Fibroblast of skin of scalp (primary cell): ENCODE measurements around the gene TIAM1.

Source experiments
- DNase-seq: peaks from one replicate; pipeline ENCODE4 v3.0.0-alpha.2; 2013

The TIAM1 gene

DNA sequence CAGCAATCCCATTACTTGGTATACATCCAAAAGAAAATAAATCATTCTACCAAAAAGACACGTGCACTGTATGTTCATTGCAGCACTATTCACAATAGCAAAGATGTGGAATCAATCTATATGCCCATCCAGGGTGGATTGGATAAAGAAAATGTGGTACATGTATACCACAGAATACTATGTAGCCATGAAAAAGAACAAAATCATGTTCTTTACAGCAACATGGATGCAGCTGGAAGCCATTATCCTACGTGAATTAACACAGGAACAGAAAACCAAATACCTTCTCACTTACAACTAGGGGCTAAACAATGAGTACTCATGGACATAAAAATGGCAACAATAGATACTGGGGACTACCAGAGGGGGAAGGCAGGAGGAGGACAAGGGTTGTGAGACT, 147.3 kb downstream of the TIAM1 start:
- DNase-seq, result no peak

DNA sequence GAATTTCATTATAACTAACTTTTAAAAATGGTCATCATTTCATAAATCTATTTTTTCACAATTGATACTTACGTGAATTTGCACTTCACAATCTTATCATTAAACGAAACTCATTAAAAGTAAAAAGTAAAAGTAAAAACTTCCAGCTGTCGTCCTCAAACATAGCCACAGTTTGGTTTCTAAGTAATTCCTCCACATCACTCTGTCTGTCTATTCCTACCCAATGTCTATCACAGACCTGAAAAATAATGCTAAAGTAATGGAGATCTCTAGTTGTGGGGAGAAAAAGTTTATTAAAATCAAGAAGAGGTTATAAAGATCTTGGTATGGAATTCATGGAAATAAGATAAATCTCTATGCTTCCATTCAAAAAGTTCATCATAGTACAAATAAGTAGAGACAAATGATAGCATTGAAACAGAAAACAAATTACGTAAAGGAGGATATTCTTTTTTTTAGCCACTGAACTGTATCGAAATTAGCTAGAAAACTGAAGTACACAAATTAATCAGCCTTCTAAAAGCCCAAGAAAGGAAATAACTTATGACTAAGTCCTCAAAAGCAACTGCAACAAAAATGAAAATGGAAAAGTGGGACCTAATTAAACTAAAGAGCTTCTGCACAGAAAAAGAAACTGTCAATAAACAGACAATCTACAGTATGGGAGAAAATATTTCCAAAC, 148.6 kb downstream of the TIAM1 start:
- no peak for DNase-seq

DNA sequence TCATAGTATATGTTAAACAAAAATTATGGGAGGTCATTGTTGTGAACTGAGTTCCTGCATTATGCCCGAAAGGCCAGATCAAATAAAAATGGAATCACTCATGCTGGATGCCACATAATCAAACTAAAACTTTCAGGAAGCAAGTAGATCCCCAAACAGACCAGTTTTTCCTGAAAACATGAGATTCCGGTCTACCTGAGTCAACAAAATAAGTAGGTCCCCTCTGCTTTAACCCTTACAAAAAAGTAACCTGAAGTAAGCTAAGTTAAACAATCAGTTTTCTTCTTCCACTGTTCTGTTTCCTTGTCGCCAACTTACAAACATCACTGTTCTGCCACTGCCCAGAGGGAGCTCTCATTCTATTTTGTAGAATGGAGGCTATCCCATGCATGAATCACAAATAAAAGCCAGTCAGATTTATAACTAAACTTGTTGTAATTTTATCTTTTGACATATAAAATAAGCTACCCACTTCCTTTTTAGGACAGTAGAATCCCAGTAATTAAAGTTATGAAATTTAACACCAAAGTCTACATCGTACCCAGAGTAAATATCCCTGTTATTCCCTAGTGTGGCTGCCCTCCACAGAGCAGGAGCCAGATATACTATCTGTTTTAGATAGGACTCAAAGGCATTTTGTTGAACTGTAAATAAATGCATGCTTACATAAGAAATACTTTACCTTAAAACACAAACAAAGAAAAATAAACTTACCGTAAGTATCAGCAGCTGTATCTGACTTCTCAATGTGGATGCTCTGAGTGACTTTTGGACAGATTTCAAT, 149.4 kb downstream of the TIAM1 start:
- DNase-seq, result no peak

DNA sequence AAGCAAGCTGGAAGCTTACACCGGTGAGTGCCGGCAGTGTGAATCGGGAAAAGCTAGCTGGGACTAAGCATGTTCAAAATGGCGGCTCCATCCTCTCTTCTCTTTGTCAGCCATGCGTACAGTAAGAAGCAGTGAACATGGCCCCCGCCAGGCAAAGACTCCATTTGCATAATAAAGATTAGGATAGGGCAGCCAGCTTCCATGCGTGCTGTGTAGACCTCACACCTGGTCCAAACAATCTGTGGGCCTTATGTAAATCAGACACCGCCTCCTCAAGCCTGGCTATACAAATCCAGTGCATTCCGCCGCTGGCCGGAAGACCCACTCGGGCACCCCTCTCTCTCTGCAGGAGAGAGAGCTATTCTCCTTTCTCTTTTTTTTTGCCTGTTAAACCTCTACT, 150.3 kb downstream of the TIAM1 start:
- DNase-seq, result no peak

DNA sequence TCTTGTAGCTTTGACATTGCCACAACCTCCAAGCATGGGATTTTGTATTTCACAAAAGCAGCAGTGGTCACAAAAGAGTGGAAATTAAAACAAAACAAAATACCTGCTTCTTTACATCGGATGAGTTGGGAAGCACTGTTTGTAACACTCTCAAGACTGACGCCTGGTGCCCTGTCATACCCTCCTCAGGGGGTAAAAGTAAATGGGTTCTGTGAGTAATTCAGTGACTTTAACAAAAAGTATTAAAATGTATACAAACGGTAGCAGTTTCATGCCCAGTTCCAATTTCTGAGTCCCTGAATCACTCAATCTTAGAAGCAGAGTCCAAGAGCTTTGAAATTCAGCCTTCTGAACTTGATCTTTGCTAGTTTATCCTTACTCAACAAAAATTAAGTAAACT, 152.5 kb downstream of the TIAM1 start:
- DNase-seq, result no peak

DNA sequence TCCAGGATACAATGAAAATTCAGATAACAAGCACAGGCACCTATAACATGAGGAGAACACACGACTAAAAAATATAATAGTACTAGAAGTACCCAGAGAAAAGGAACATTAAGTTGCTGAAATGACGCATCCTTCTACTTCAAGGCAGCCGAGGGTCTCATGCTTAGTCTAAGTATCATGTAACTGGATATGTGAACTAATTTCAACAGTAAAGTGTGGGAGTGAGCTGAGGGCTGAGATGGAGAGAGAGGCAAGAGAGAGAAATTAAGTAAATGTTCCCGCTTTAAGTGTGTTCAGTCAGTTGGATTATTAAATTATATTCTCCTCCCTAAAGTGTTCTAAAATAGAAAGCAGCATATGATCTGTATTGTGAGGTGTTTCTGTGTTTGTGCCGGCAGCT, 153.5 kb downstream of the TIAM1 start:
- no peak for DNase-seq

DNA sequence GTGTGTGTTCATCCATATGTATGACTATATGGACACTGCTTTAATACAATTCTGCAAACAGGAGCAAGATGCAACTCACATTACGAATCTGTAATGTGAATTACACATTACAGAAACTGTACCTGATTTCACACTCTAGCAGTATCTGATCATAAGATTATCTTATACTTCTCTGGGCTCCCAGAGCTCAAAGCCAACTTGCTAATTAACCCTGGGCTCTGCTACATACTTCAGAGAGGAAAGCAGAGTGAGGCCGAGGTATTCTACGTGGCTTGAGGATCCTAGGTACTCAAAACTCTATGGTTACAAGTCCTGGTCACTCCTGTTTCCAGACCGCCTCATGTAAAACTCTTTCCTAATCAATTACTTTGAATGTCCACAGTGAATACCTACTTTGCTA, 156.6 kb downstream of the TIAM1 start:
- no peak for DNase-seq

DNA sequence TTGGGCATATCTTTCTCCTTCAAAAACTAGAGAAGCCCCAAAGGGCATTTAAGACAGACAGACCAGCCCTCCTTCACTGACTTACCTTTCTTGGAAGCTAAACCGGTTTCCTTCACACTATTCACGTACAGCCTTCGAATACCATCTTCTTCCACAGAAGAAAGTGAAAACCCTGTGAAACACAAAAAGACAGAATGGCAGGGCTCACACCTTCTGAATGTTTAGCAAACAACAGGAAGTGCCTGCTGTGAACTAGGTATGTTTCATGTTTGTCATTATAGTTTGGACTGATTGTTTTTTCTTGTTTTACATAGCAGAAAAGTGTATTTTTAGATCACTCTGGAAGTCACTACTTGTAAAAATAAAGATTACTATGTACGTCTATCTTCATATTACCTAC, 157.1 kb downstream of the TIAM1 start:
- DNase-seq, result no peak

DNA sequence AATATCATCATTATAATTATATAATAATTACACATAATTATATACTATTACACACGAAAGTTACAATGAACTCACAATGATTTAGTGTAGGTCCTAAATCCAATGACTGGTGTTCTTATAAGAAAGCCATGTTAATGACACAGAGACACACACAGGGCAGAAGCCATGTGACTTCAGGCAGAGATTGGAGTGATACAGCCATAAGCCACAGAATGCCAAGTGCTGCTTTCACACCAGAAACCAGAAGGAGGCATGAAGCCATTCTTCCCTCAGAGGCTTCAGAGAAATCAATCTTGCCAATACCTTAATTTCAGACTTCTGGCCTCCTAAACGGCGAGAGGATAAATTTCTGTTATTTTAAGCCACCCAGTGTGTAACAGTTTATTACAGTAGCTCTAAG, 158.4 kb downstream of the TIAM1 start:
- DNase-seq, result no peak

DNA sequence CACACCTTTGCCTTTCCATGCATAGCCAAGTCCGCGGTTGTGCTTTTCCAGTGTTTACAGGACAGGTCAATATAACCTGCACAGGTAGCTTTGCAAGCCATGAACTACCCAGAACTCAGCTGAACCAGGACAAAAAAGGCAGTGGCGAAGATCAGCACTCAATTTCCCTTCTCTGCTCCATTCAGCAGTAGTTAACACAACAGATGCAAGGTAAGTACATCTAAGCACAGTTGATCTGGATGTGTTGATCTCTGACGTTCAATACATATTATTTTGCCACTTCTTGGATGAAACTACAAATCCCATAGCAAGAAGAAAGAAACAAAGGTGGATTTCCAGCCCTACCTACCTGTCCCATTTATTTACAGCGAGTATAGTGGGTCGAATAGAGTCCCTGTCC, 159.2 kb downstream of the TIAM1 start:
- no peak for DNase-seq

DNA sequence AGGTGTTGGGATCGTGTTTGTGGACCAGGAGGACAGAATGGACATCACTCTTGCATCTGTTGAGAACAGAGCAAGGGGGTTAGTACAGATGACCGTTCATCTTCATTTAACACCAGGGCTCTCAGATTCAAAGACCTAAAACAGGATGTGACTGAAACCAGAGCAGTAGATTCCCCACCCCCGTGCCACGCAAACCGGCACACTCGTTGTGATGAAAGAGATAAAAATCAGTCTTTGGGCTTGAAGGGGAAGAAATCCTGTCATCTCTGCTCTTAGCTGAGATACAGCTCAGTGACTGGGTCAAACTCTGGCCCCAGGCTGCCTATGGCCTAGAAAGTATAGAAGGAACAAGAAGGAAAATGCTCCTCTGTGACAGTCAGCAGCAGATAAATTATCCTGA, 159.6 kb downstream of the TIAM1 start:
- DNase-seq, result no peak

DNA sequence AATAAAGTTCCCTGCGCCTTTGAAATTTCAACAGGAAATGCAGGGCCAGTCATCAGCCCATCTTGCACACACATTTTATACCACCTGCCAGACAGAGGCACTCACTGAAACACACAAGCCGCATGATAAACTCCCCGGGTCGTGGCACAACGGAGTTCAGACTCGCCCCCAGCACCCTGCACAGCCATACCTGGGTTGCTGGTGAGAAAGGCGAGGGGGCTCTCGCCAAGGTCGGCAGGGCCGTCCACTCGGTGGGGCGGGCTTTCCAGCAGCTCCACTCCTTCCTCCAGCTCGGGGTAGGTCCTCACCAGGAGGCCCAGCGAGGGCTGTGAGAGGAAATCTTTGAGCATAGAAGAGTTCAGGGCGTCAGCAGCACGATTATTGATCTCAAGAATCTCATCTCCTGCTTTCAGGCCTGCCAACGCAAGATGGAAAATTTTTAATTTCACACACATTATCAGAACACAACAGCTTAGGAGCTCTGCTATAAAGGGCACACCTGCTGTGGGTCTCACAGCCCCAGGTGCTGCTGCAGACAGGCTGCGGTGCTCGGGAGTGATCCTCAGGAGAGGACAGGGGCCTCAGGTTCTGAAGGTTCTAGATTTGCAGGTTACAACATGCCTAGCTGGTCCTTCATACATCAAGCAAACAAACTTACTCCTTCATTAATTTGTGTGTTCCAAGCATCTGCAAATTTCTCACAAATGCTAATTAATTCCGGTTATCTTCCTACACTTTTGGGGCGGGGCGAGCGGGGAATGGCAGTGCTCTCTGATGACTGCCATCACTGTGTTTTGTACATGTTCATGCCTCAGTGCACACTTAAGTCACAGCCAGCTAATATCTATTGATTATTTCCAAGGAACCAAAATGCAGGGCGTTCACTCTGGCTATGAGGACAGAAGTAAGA, 161.6 kb downstream of the TIAM1 start:
- no peak for DNase-seq

DNA sequence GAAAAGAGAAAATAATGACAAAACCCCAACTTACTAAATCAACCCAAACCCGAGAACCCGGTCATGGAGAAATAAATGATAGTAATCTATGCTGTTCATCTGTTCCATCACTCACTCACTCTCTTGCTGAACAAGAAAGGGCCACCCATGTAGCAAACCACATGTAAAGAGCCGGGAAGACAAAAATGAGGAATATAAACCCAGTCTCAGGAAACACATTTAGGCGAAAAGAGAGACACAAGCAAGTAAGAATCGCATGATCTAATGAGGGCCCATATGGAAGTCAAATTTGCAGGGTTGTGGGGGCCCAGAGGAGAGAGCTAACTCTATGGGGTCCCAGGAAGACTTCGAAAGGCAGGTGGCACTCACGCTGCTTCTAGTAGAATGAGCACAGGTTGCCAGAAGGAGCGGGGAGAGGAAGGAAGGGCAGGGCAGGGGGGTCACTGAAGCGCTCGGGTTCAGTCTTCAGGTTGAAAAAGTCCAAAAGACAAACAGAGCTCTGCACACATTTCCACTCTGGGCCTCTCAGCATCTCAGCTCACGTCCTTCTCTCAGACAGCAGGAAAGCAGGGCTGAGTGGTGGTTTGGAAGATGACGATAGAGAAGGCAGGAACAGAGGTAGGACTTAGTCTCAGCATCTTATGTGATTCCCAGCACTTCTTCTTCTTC, 162.8 kb downstream of the TIAM1 start:
- DNase-seq, result no peak

DNA sequence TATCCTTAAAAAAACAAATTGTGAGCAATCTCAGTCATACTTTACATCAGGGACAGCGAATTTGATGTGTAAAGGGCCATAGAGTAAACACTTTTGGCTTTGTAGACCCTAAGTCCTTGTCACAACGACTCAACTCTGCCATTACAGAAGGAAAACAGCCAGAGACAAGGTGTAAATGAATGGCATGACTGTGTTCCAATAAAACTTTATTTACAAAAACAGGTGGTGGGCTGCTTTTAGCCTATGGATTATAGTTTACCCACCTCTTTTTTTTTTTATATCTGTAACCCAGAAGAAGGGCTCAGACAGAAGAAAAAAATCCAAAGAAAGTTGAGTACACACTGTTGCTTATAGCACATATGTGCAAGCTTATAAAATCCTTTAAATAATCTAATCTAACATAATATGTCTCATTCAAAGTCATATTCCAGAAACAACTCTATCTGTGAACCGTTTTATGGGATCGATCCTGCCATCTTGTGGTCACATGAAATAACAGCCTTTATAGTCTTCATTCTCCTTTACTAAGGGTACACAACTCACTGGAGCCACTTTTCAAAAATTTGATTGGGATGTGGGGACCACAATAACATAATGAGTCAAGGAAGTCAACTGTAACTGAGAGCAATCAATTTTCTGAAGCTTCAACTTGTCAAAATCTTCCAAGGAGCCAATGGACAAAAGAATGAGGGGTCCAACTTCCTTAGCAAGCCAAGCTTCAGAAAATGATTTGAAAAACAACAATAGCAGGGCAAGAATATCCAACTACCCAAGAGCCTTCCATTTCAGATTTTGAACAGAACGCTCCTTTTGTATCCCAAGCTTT, 163.6 kb downstream of the TIAM1 start:
- DNase-seq, result peak; percentile 46

DNA sequence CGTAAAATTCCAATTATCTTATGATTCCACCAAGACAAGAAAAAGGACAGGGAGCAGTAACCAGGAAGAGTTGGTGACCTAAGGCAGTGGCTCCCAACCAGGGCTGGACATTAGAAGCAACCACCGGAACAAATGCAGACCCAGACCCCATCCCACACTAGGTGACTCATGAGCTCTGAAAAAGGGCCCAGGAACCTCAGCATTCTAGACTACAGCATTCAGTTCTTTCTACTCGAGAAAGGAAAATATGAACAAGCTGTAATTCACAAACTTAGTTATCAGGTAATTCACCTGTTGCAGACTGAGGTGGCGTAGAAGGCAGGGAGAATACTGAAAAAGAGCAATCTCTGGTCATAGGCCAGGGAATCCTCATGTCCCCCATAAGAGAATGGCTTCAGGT, 167.3 kb downstream of the TIAM1 start:
- no peak for DNase-seq

DNA sequence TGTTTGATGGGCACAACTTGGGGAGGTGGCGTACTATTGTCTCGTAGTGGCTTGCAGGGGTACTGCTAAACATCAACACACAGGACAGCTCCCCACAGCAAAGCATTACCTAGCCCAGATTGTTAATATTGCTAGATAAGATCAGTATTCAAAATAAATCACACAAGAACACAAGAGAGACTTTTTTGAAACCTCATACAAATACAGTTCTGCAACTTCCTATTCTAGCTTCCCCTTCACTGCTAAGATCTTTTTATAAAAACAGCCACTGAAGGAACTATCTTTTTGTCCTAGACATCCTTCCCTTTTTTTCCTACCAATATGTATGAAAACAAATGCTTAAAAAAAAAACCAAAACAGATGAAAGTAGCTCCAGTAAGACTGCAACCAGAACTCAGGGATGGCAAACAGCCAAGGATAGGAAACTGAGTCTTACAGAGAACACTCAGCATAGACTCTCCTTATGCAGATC, 167.9 kb downstream of the TIAM1 start:
- DNase-seq, result no peak

DNA sequence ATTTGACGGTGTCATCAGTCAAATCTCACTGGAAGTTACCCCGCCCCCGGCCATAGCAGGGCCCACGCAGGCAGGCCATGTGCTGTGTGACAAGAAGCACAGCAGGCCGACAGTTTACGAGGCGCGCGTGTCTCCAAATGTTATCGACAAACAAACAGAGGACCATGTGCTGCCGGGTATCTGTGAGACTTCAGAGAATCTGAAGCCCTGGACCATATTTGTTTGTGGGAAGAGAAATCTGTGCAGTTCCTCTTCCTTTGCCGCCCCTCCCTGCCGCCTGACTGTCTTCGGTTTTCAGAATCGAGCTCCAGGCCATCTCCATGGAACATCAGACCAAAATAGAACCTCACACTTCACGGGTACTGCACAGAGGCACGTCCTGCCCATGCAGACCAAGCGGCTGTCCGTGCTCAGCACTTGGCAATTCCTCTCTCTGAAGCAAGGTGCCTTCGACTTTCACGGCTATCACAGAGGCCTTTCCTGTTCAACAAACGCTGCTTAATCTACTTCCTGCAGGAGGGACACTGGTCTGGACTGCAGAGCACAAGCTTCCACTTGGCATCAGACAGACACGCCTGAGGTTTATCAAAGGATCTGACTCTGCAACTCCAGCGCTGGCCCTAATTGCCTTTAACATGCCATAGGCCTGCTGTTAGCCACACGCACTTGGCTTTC, 170.0 kb downstream of the TIAM1 start:
- DNase-seq, result no peak

DNA sequence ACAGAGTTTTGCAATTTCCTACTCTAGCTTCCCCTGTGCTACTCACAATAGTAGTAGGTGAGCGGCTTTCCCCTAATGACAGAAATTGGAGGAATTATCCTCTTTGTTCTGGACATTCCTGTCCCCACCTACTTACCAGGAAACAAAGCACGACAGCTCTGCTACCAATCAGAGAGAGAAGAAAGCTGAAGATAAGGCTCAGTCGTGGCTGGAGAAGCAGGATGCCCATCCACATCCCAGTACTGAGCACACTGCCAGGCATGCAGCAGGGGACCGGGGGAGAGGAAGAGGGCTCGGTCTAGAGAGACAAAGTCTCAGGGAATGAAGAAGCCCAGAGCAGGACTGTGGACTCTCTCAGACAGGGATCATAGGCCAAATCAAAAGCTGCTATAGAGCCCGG, 171.7 kb downstream of the TIAM1 start:
- DNase-seq, result no peak

DNA sequence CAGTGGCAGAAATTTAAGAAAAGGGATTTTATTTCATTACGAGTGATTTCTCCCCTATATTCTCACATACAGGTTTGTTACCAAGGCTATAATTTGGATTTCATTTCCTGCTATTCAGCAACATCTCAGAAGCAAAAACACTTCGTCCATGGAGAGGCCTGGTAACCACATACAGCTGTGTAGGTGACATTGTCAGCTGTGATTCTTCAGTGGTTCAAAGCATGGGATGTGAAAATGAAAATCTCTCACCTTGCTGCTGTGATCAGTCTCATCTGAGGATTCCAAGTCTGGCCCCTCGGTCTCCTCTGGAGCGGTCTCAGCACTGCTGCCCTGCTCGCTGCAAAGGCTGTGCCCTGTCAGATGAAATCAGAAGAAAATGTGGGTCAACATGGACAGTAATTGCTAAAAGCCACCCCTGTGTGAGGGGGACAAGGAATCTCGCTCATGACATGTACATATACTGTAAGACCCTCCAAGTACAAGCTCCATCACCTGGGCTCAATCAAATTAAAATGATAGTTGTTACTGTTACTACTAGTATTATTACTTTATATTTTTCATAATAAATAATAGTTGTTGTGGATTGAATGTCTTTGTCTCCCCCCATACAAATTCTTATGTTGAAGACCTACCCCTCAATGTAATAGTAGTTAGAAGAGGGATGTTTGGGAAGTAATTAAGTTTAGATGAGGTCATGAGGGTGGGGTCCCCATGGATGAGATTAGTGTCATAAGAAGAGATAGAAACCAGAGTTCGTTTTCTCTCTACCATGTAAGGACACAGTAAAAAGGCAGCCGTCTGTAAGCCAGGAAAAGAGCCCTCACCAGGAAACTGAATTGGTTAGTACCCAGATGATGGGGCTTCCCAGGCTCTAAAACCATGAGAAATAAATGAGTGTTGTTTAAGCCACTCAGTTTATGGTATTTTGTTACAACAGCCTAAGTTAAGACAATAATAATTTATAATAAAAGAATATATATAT, 179.1 kb downstream of the TIAM1 start:
- DNase-seq, result no peak

DNA sequence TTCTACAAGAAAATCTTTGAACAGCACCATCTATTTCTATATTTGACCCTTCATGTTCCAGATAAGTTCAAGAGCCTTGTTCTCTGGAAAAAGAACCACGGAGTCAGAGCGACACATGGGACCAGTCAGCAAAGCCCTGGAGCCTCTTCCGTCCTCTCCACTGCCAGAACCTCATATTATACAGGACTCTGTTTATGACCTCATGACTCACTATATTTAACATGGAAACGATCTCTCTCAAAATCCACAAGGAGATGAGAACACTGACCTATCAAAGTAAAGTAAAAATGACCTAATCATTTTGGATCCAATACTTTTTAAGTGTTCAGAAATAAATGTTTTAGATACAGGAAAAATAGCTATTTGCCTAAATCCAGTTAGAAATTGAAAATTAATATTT, 181.2 kb downstream of the TIAM1 start:
- peak; percentile 40 for DNase-seq
